Natural killer cell (primary cell): Measurements from ENCODE around the gene UGGT1. TPM values are rescaled to one million over a fixed set of nuclear protein-coding genes. Genes with fewer than 3 reads are reported as not detected.

ENCODE experiments used
- ATAC-seq, 3 donors: fragments of 150-1000 bp in 2 of 3; fragments of 200-7000 bp in 1 of 3; cut with Tn5 transposase; 1 replicate in 1 of 3; 2 replicates in 2 of 3; pipeline ENCODE4 v1.10.0; 2021; ENCODE audit warnings: mild to moderate bottlenecking in 2 of 3, moderate library complexity in 2 of 3
- DNase-seq, 2 donors: peaks; one replicate each; pipeline versions ENCODE4 v3.0.0 to v3.0.0-alpha.2; 2013 to 2021; ENCODE audit warnings: mixed read lengths in 1 of 2
- H3K27ac ChIP-seq: one replicate; pipeline ENCODE4 v1.5.1; 2013; ENCODE audit warnings: mild to moderate bottlenecking, low read length
- H3K27me3 ChIP-seq: one replicate; pipeline ENCODE4 v1.6.1; 2013; ENCODE audit warnings: low read length; ENCODE audit not compliant: control insufficient read depth, insufficient read depth
- H3K36me3 ChIP-seq: one replicate; pipeline ENCODE4 v1.6.1; 2013; ENCODE audit warnings: low read length; ENCODE audit not compliant: control insufficient read depth, insufficient read depth
- H3K4me1 ChIP-seq: one replicate; pipeline ENCODE4 v1.6.1; 2013; ENCODE audit warnings: low read length; ENCODE audit not compliant: control insufficient read depth, insufficient read depth
- H3K4me3 ChIP-seq: one replicate; pipeline ENCODE4 v1.5.1; 2013; ENCODE audit warnings: low read length
- H3K9me3 ChIP-seq: one replicate; pipeline ENCODE4 v1.6.1; 2013; ENCODE audit warnings: low read length; ENCODE audit not compliant: control insufficient read depth, insufficient read depth
- H3K27ac Mint-ChIP-seq, 2 donors: one replicate each; pipeline ENCODE4 v1.8.0; 2022; ENCODE audit warnings: mild to moderate bottlenecking in 2 of 2, mixed read lengths in 2 of 2, moderate library complexity in 1 of 2
- H3K27me3 Mint-ChIP-seq, 2 donors: one replicate each; pipeline ENCODE4 v1.8.0; 2022; ENCODE audit warnings: low read depth in 2 of 2, mixed read lengths in 2 of 2
- H3K36me3 Mint-ChIP-seq: one replicate; pipeline ENCODE4 v1.8.0; 2022; ENCODE audit warnings: mixed read lengths
- H3K4me1 Mint-ChIP-seq, 2 donors: one replicate each; pipeline ENCODE4 v1.8.0; 2022; ENCODE audit warnings: mixed read lengths in 2 of 2
- H3K4me3 Mint-ChIP-seq: one replicate; pipeline ENCODE4 v1.8.0; 2022; ENCODE audit warnings: mild to moderate bottlenecking, moderate library complexity, mixed read lengths
- H3K9me3 Mint-ChIP-seq, 2 donors: one replicate each; pipeline ENCODE4 v1.8.0; 2022; ENCODE audit warnings: mixed read lengths in 2 of 2
- CTCF ChIP-seq: fragments of 200-600 bp; IDR thresholded peaks from one replicate; pipeline ENCODE4 v1.8.0; 2022; ENCODE audit warnings: antibody characterized with exemption
- WGBS: methylation state at CpG from one replicate; pipeline ENCODE4 v1.1.7; 2013; ENCODE audit warnings: missing lambda C conversion rate; ENCODE audit not compliant: insufficient coverage; 5-methylcytosine and 5-hydroxymethylcytosine counted together
- intact Hi-C: fragments of 100-400 bp; cut with micrococcal nuclease; formaldehyde crosslinking; loops from one replicate; pipeline ENCODE4 v1.14.2; 2022
- total RNA-seq, 4 donors: library from RNA; stranded (reverse); fragments of 120-200 nt in 1 of 4; gene quantifications; one replicate each; pipeline versions ENCODE4 v1.2.3 to v1.2.4, GENCODE V29; 2013 to 2022

UGGT1 gene
- total RNA-seq, 3 donors from 2014 or later (not counting 1 experiment from before 2014, with no cell fraction given): 48.2 to 70.3 (median 60.7) TPM

DNA sequence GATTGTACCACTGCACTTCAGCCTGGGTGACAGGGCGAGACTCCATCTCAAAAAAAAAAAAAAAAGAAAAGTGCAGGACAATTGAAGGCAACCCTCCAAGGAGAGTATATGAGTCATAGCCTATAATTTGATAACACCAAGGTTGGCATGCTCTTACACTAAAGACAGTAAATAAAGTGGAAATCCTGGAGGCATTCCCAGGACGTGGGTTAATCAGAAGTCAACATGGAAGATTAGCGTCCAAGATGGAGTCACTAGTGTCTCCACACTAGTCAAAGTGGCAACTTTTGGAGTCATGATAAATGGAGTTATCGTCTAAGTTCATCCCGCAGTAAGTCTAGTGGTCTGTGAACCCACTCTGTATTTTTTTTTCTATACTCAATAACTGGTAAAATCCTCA lies 21.2 kb upstream of the UGGT1 start:
- intact Hi-C loops: no loop called here
- Mint-ChIP-seq H3K9me3 (no peaks in the 10 kb centered on the region), H3K4me3 (no peak overlapping the region), H3K27ac (no peak overlapping the region), H3K27me3 (no peaks in the 10 kb centered on the region), H3K36me3 (no peaks in the 10 kb centered on the region), H3K4me1 (no peaks in the 10 kb centered on the region)
- Histone ChIP-seq H3K27me3 (no peaks in the 10 kb centered on the region), H3K36me3 (no peaks in the 10 kb centered on the region), H3K4me1 (no peaks in the 10 kb centered on the region), H3K27ac (no peak overlapping the region), H3K4me3 (no peak overlapping the region), H3K9me3 (no peaks in the 10 kb centered on the region)
- DNase-seq: no peak
- no peak for ATAC-seq
- WGBS: 95% methylated on average over 3 of the region's 5 CpGs
- TF ChIP-seq CTCF: no peak

- H3K4me1 Mint-ChIP-seq: no peaks in the 10 kb centered on the region
- ATAC-seq: no peak
- Histone ChIP-seq H3K27ac (no peak overlapping the region), H3K4me1 (no peaks in the 10 kb centered on the region), H3K9me3 (no peaks in the 10 kb centered on the region), H3K27me3 (no peaks in the 10 kb centered on the region), H3K4me3 (no peak overlapping the region), H3K36me3 (no peaks in the 10 kb centered on the region)
- no peak for DNase-seq
- H3K27me3 Mint-ChIP-seq: no peaks in the 10 kb centered on the region
- no peaks in the 10 kb centered on the region for H3K36me3 Mint-ChIP-seq
- no peaks in the 10 kb centered on the region for H3K9me3 Mint-ChIP-seq
- intact Hi-C loops: no loop called here
- no peak overlapping the region for H3K27ac Mint-ChIP-seq
- TF ChIP-seq CTCF: no peak
- WGBS: 93% methylated on average over 3 of the region's 3 CpGs
- no peak overlapping the region for H3K4me3 Mint-ChIP-seq
These were observed 17.7 kb upstream of the UGGT1 start for GRCh38 chr2:128073278-128073677.

DNA sequence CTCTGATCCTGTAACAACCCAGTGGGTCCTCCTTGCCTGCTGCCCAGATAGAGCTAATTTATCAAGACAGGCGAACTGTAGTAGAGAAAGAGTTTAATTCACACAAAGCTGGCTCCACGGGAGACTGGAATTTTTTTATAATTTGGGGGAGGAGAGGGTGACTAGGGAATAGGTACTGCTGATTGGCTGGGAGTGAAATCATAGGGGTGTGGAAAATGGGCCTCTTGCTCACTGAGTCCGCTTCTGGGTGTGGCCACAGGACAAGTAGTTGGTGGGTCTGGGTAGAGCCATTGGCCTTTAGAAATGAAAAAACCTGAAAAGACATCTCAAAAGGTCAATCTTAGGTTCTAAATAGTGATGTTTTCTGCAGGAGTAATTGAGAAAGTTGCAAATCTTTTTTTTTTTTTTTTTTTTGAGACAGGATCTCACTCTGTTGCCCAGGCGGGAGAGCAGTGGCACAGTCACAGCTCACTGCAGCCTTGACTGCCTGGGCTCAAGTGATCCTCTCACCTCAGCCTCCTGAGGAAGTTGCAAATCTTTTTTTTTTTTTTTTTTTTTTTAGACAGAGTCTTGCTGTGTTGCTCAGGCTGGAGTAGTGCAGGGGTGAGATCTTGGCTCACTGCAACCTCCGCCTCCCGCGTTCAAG lies 14.4 kb upstream of the UGGT1 start:
- Histone ChIP-seq H3K4me3 (no peak overlapping the region), H3K36me3 (no peaks in the 10 kb centered on the region), H3K27me3 (no peaks in the 10 kb centered on the region), H3K9me3 (no peaks in the 10 kb centered on the region), H3K4me1 (no peaks in the 10 kb centered on the region), H3K27ac (no peak overlapping the region)
- H3K27me3 Mint-ChIP-seq: peaks cover 3 to 14% of the 10 kb centered on the region in 2 donors
- WGBS: 94% methylated on average over 6 of the region's 7 CpGs
- H3K36me3 Mint-ChIP-seq: no peaks in the 10 kb centered on the region
- ATAC-seq: no peak
- no peaks in the 10 kb centered on the region for H3K4me1 Mint-ChIP-seq
- TF ChIP-seq CTCF: no peak
- intact Hi-C loops: no loop called here
- no peaks in the 10 kb centered on the region for H3K9me3 Mint-ChIP-seq
- no peak overlapping the region for H3K27ac Mint-ChIP-seq
- no peak overlapping the region for H3K4me3 Mint-ChIP-seq
- no peak for DNase-seq

DNA sequence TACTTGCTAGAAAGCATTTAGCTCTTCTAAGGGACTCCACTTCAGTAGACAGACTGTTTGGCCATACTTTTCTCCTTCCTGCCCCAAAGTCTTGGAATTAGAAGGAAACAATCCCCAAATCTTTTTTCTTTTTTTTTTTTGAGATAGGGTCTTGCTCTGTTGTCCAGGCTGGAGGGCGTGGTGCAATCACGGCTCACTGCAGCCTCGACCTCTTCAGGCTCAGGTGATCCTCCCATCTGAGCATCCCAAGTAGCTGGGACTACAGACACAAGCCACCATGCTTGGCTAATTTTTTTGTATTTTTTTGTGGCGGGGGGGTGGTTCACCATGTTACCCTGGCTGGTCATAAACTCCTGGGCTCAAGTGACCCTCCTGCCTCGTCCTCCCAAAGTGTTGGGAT lies 6.2 kb upstream of the UGGT1 start:
- intact Hi-C loops: no loop called here

More for the DNA sequence above, 6.2 kb upstream of the UGGT1 start:
- no peaks in the 10 kb centered on the region for H3K36me3 Mint-ChIP-seq
- Histone ChIP-seq H3K27me3 (no peaks in the 10 kb centered on the region), H3K36me3 (no peaks in the 10 kb centered on the region), H3K9me3 (no peaks in the 10 kb centered on the region), H3K4me3 (no peak overlapping the region), H3K4me1 (no peaks in the 10 kb centered on the region), H3K27ac (no peak overlapping the region)
- H3K27me3 Mint-ChIP-seq: peaks cover 6 to 14% of the 10 kb centered on the region in 2 donors
- peaks cover 0 to 4% of the 10 kb centered on the region in 2 donors for H3K4me1 Mint-ChIP-seq
- H3K9me3 Mint-ChIP-seq: no peaks in the 10 kb centered on the region
- ATAC-seq: no peak
- DNase-seq: no peak
- no peak overlapping the region for H3K4me3 Mint-ChIP-seq
- H3K27ac Mint-ChIP-seq: no peak overlapping the region
- no peak for TF ChIP-seq CTCF
- WGBS: 83% methylated on average over 4 of the region's 5 CpGs
